GM12878 (cell line): Measurements from ENCODE around the gene GNAZ. TPM values are rescaled to one million over a fixed set of nuclear protein-coding genes. Genes with fewer than 3 reads are reported as not detected.

ENCODE experiments used
- ATAC-seq: fragments of 200-7000 bp; cut with Tn5 transposase; 3 replicates; pipeline ENCODE4 v1.9.1; 2020; ENCODE audit warnings: mild to moderate bottlenecking, moderate library complexity
- BruUV-seq: library from RNA; stranded (reverse); fragments of 400-500 nt; replicated peaks from 2 replicates; lab custom pipeline; 2021; lab: Mats Ljungman, UMichigan
- CTCF ChIA-PET: fragments of 300-600 bp; sonication (Branson Sonifier 250); formaldehyde crosslinking; extraction: SDS; loops from one replicate; lab custom pipeline; 2021; ENCODE audit warnings: inconsistent platforms; lab: Yijun Ruan, JAX
- POLR2A ChIA-PET: fragments of 350-600 bp; formaldehyde crosslinking; extraction: SDS; loops from one replicate; lab custom pipeline; 2021; ENCODE audit warnings: inconsistent platforms; lab: Charles Lee
- RAD21 ChIA-PET: fragments of 300-600 bp; sonication (Branson Sonifier 250); formaldehyde crosslinking; loops from one replicate; lab custom pipeline; 2023; ENCODE audit warnings: antibody characterized with exemption; ENCODE audit not compliant: unreplicated experiment; lab: Charles Lee
- SMC1A ChIA-PET: fragments of 300-600 bp; sonication (Branson Sonifier 250); formaldehyde crosslinking; loops from one replicate; lab custom pipeline; 2023; ENCODE audit not compliant: unreplicated experiment, uncharacterized antibody; lab: Charles Lee
- DNase-seq: peaks from one replicate; pipeline ENCODE4 v3.0.0-alpha.2; 2011; ENCODE audit warnings: low read depth, low spot score
- FAIRE-seq: peaks from 3 replicates; lab custom pipeline; 2011; peaks lifted over from hg19 to GRCh38; lab: Jason Lieb, UNC
- H2AFZ ChIP-seq: 2 replicates; pipeline ENCODE4 v1.6.0; 2011; ENCODE audit warnings: low read depth, low read length, control low read depth; ENCODE audit not compliant: control insufficient read depth
- H3K27ac ChIP-seq: 2 replicates; pipeline ENCODE4 v1.5.1; 2011; ENCODE audit warnings: control low read depth; ENCODE audit not compliant: control insufficient read depth, insufficient read depth
- H3K27me3 ChIP-seq, 2 experiments: replicated peaks in 1 of 2; 2 replicates each; pipeline versions ENCODE4 v1.6.0 to v1.6.1; 2011; ENCODE audit warnings: low read length in 1 of 2; ENCODE audit not compliant: control insufficient read depth in 2 of 2, insufficient read depth in 2 of 2
- H3K36me3 ChIP-seq, 2 experiments: 2 replicates each; pipeline ENCODE4 v1.5.1; 2011; ENCODE audit warnings: low read length in 1 of 2; ENCODE audit not compliant: control insufficient read depth in 2 of 2, insufficient read depth in 2 of 2
- H3K4me1 ChIP-seq: 2 replicates; pipeline ENCODE4 v1.6.1; 2011; ENCODE audit warnings: mild to moderate bottlenecking, low read length, moderate library complexity, mixed read lengths; ENCODE audit not compliant: control insufficient read depth, insufficient read depth
- H3K4me2 ChIP-seq: 2 replicates; pipeline ENCODE4 v1.6.0; 2011; ENCODE audit warnings: control low read depth; ENCODE audit not compliant: control insufficient read depth, insufficient read depth
- H3K4me3 ChIP-seq: fragments of 200-600 bp; sonication (generic); 2 replicates; pipeline ENCODE4 v1.5.1; 2016
- H3K79me2 ChIP-seq: 2 replicates; pipeline ENCODE4 v1.6.0; 2011; ENCODE audit warnings: low read length; ENCODE audit not compliant: control insufficient read depth, insufficient read depth
- H3K9ac ChIP-seq: 2 replicates; pipeline ENCODE4 v1.8.0; 2011; ENCODE audit warnings: low read length, control low read depth, mixed read lengths; ENCODE audit not compliant: control insufficient read depth, insufficient read depth
- H3K9me3 ChIP-seq: replicated peaks from 3 replicates; pipeline ENCODE4 v1.5.1; 2011; ENCODE audit warnings: mild to moderate bottlenecking, low read length; ENCODE audit not compliant: control insufficient read depth, insufficient read depth
- H4K20me1 ChIP-seq: 2 replicates; pipeline ENCODE4 v1.6.0; 2011; ENCODE audit not compliant: control insufficient read depth, insufficient read depth
- CEBPB ChIP-seq, 2 experiments: fragments of 150-350 bp in 1 of 2; IDR thresholded peaks; 2 replicates each; pipeline ENCODE4 v1.6.1; 2012 to 2014; ENCODE audit warnings: low read depth in 2 of 2, low read length in 2 of 2, borderline replicate concordance in 1 of 2, inconsistent platforms in 1 of 2
- CHD1 ChIP-seq: IDR thresholded peaks from 2 replicates; pipeline ENCODE4 v1.6.1; 2012; ENCODE audit warnings: low read depth, low read length, improper control_type of control experiment
- EED ChIP-seq: sonication (generic); IDR thresholded peaks from 2 replicates; pipeline ENCODE4 v1.6.1; 2016; ENCODE audit warnings: antibody characterized with exemption, low read depth
- ESRRA ChIP-seq: IDR thresholded peaks from 2 replicates; pipeline ENCODE4 v1.6.1; 2012; ENCODE audit warnings: mild to moderate bottlenecking, low read length, improper control_type of control experiment
- ETV6 ChIP-seq, 2 experiments: fragments of 450-650 bp in 1 of 2; IDR thresholded peaks in 1 of 2; conservative IDR thresholded peaks in 1 of 2; 2 replicates each; pipeline ENCODE4 v1.6.1; 2014; ENCODE audit warnings: antibody characterized with exemption in 1 of 2, borderline replicate concordance in 1 of 2, low read depth in 1 of 2, mild to moderate bottlenecking in 1 of 2, moderate library complexity in 1 of 2
- GABPA ChIP-seq: IDR thresholded peaks from 2 replicates; pipeline ENCODE4 v1.6.1; 2014; ENCODE audit warnings: antibody characterized with exemption, low read depth, mild to moderate bottlenecking, inconsistent platforms
- HDAC6 ChIP-seq: fragments of 200-600 bp; sonication (generic); IDR thresholded peaks from one replicate; pipeline ENCODE4 v1.8.0; 2017; ENCODE audit warnings: antibody characterized with exemption; ENCODE audit not compliant: unreplicated experiment
- NFIC ChIP-seq: IDR thresholded peaks from 2 replicates; pipeline ENCODE4 v1.6.1; 2012; ENCODE audit warnings: low read depth, mild to moderate bottlenecking, inconsistent platforms, low read length, moderate library complexity
- NR2C1 ChIP-seq: fragments of 450-650 bp; IDR thresholded peaks from 2 replicates; pipeline ENCODE4 v1.6.1; 2017; ENCODE audit warnings: antibody characterized with exemption, mild to moderate bottlenecking, moderate library complexity
- POLR2AphosphoS2 ChIP-seq: IDR thresholded peaks from 2 replicates; pipeline ENCODE4 v1.6.1; 2011; ENCODE audit warnings: low read depth, mild to moderate bottlenecking, low read length, improper control_type of control experiment, moderate library complexity
- POLR2AphosphoS5 ChIP-seq: IDR thresholded peaks from 2 replicates; pipeline ENCODE4 v1.6.1; 2011; ENCODE audit warnings: mild to moderate bottlenecking, low read length, inconsistent platforms
- PRDM15 ChIP-seq: fragments of 450-650 bp; formaldehyde crosslinking; IDR thresholded peaks from 2 replicates; pipeline ENCODE4 v1.4.0; 2020; ENCODE audit warnings: mild to moderate bottlenecking, moderate library complexity
- RBBP5 ChIP-seq: fragments of 200-600 bp; sonication (generic); conservative IDR thresholded peaks from 2 replicates; pipeline ENCODE4 v1.6.1; 2016
- WGBS: methylation state at CpG from one replicate; pipeline ENCODE4 v1.1.6; 2016; ENCODE audit warnings: low lambda C conversion rate; ENCODE audit not compliant: insufficient replicate concordance, insufficient coverage; ENCODE audit errors: missing lambda C conversion rate; 5-methylcytosine and 5-hydroxymethylcytosine counted together
- in situ Hi-C: fragments of 300-500 bp; cut with MboI; formaldehyde crosslinking; loops from 9 replicates; pipeline ENCODE4 v1.14.3; 2018; ENCODE audit warnings: mixed read lengths
- intact Hi-C: fragments of 100-400 bp; cut with micrococcal nuclease; formaldehyde crosslinking; loops from one replicate; pipeline ENCODE4 v1.14.2; 2022; ENCODE audit not compliant: unreplicated experiment
- polyA plus RNA-seq, 11 experiments: library from polyadenylated mRNA; depleted of rRNA in 4 of 11; unstranded in 6 of 11; stranded (reverse) in 5 of 11; fragments of >200 nt; fragmentation: Nextera tagmentation in 4 of 11; fragmentation: Illumina TruSeq in 1 of 11; extraction: Ambion mirVana in 4 of 11; extraction: Trizol in 1 of 11; gene quantifications; 1 replicate in 1 of 11; 2 replicates in 10 of 11; pipeline versions ENCODE4 v1.2.1 to v1.2.3, GENCODE V29; 2011 to 2016; ENCODE audit warnings: inconsistent platforms in 2 of 11, missing spikeins in 2 of 11, low read depth in 1 of 11
- total RNA-seq, 4 experiments: library from RNA; depleted of rRNA in 3 of 4; stranded (reverse); fragments of >200 nt in 3 of 4; fragmentation: Illumina TruSeq in 1 of 4; extraction: Trizol in 1 of 4; gene quantifications; 2 replicates each; pipeline versions ENCODE4 v1.2.1 to v1.2.3, GENCODE V29; 2013 to 2021
- TF ChIP-seq, protein P1 (sequence below): fragments of 450-650 bp; IDR thresholded peaks from 2 replicates; pipeline ENCODE4 v1.6.1; 2017; ENCODE audit warnings: mild to moderate bottlenecking, moderate library complexity
- TF ChIP-seq, protein P2 (sequence below): IDR thresholded peaks from 2 replicates; pipeline ENCODE4 v1.6.1; 2012; ENCODE audit warnings: low read depth, low read length, improper control_type of control experiment

GNAZ gene
- total and polyA plus RNA-seq, 10 of the 15 experiments (the other 5 are each of a cell fraction or from before 2014, with no cell fraction given): 0.09 to 1.0 (median 0.44) TPM; not detected in 1

DNA sequence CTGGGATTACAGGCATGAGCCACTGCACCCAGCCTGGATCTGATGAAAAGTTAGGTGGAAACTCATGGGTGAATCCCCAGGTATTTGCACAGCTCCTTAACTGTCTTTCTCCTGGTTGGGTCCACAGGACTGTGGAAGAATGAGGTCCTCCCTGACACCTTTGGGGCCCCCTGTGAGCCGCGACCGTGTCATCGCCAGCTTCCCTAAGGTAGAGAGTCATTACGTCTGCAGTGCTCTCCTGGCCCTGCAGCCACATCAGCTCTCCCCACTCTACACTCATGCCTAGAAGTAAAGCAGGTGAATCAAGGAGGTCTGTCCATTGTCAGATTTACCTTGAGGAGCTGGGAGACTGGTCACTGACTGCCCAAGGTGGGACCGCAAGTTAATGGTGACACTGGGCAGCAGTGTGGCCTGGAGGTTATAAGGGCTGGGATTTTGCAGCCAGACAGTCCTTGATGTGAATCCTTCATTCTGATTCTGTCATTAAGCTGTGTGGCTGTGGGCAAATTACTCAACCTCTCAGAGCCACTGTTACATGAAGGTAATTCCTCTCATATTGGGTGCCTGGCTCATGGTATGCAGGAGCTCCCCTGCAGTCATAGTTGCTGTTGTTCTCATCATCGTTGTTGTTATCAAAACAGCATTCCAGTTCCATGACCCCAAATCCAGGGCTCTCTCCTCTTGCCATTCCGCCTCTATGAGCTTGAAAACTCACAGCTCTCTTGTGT is 76.3 kb downstream of the GNAZ start:
- intact Hi-C loops: loop anchor here (10.0 kb wide), 1 partner anchor 292 kb away; no protein-coding TSS in a partner anchor
- no peaks in the 10 kb centered on the region for H4K20me1 ChIP-seq
- ChIA-PET POLR2A (interaction anchor here (0.6 to 3.2 kb wide), 3 partner anchors 10 to 237 kb away, joined by 3 to 9 read pairs (median 5); no protein-coding TSS in a partner anchor), CTCF (interaction anchor here (0.6 to 2.0 kb wide), 5 partner anchors 11 to 187 kb away, joined by 3 to 10 read pairs (median 4); partner anchors contain the start of gene BCR), SMC1A (interaction anchor here (0.6 to 1.4 kb wide), 5 partner anchors 11 to 140 kb away, joined by 3 to 5 read pairs (median 3); no protein-coding TSS in a partner anchor), RAD21 (interaction anchor here (1.1 to 2.0 kb wide), 4 partner anchors 9 to 135 kb away, joined by 4 to 6 read pairs (median 5); no protein-coding TSS in a partner anchor)
- H2AFZ ChIP-seq: no peak overlapping the region
- no peaks in the 10 kb centered on the region for H3K36me3 ChIP-seq
- DNase-seq (no peak), FAIRE-seq (peak; percentile 31), ATAC-seq (no peak)
- H3K4me3 ChIP-seq: no peak overlapping the region
- 81% methylated on average over 8 of the region's 8 CpGs for WGBS
- in situ Hi-C loops: no loop called here
- no peaks in the 10 kb centered on the region for H3K27me3 ChIP-seq
- no peak overlapping the region for H3K4me2 ChIP-seq
- peaks cover 26% of the 10 kb centered on the region for H3K4me1 ChIP-seq
- no TSS peak for BruUV-seq
- H3K27ac ChIP-seq: no peak overlapping the region
- no peaks in the 10 kb centered on the region for H3K9me3 ChIP-seq
- no peak overlapping the region for H3K9ac ChIP-seq
- no peaks in the 10 kb centered on the region for H3K79me2 ChIP-seq
- TF ChIP-seq, protein P1, sequence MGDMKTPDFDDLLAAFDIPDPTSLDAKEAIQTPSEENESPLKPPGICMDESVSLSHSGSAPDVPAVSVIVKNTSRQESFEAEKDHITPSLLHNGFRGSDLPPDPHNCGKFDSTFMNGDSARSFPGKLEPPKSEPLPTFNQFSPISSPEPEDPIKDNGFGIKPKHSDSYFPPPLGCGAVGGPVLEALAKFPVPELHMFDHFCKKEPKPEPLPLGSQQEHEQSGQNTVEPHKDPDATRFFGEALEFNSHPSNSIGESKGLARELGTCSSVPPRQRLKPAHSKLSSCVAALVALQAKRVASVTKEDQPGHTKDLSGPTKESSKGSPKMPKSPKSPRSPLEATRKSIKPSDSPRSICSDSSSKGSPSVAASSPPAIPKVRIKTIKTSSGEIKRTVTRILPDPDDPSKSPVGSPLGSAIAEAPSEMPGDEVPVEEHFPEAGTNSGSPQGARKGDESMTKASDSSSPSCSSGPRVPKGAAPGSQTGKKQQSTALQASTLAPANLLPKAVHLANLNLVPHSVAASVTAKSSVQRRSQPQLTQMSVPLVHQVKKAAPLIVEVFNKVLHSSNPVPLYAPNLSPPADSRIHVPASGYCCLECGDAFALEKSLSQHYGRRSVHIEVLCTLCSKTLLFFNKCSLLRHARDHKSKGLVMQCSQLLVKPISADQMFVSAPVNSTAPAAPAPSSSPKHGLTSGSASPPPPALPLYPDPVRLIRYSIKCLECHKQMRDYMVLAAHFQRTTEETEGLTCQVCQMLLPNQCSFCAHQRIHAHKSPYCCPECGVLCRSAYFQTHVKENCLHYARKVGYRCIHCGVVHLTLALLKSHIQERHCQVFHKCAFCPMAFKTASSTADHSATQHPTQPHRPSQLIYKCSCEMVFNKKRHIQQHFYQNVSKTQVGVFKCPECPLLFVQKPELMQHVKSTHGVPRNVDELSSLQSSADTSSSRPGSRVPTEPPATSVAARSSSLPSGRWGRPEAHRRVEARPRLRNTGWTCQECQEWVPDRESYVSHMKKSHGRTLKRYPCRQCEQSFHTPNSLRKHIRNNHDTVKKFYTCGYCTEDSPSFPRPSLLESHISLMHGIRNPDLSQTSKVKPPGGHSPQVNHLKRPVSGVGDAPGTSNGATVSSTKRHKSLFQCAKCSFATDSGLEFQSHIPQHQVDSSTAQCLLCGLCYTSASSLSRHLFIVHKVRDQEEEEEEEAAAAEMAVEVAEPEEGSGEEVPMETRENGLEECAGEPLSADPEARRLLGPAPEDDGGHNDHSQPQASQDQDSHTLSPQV: no peak
- TF ChIP-seq ESRRA (no peak), CEBPB (IDR thresholded peaks at IDR 0.05; ENCODE audit: borderline replicate concordance in 1 of 2, low read depth in 2 of 2, low read length in 2 of 2) (no peak), NFIC (no peak), CHD1 (no peak), NR2C1 (no peak), GABPA (no peak), POLR2AphosphoS2 (no peak), PRDM15 (no peak), ETV6 (conservative IDR thresholded peaks at IDR 0.05 in 1 of 2, IDR thresholded peaks at IDR 0.05 in 1 of 2; ENCODE audit: borderline replicate concordance in 1 of 2, low read depth in 1 of 2) (no peak), POLR2AphosphoS5 (no peak), RBBP5 (no peak), HDAC6 (no peak), EED (no peak)
- TF ChIP-seq, protein P2, sequence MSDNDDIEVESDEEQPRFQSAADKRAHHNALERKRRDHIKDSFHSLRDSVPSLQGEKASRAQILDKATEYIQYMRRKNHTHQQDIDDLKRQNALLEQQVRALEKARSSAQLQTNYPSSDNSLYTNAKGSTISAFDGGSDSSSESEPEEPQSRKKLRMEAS: no peak
